ENCODE results near the gene APEH. TPM values are rescaled to one million over a fixed set of nuclear protein-coding genes. Genes with fewer than 3 reads are reported as not detected.

The APEH gene
- total RNA-seq, 1 donor from 2014 or later = 141 TPM

DNA sequence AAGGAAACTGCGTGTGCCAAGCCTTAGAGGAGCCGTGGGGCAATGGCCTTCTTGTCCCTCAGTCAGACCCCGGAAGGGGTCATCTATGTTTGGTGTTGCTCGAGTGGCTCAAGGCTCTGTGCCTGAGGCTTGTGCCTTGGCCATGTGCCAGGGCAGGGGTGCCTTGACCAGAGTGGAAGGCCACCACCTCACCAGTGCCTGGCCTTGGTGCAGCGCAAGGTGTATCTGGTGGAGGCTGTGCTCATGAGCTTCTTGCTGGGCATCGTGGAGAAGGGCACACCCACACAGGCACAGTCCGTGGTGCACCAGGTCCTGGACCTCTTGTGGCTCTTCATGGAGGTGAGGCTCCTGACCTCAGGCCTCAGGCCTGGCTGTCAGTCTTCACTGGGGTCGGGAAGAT is 25.9 kb downstream of the APEH start:
- Mint-ChIP-seq H3K4me3 (no peak overlapping the region), H3K27me3 (no peaks in the 10 kb centered on the region), H3K27ac (no peak overlapping the region), H3K9me3 (no peaks in the 10 kb centered on the region), H3K36me3 (no peaks in the 10 kb centered on the region), H3K4me1 (ENCODE audit: unreplicated experiment) (no peaks in the 10 kb centered on the region)
- DNase-seq (ENCODE audit: extremely low spot score, unreplicated experiment) = no peak
- TF ChIP-seq CTCF (conservative IDR thresholded peaks at IDR 0.05) = no peak

DNA sequence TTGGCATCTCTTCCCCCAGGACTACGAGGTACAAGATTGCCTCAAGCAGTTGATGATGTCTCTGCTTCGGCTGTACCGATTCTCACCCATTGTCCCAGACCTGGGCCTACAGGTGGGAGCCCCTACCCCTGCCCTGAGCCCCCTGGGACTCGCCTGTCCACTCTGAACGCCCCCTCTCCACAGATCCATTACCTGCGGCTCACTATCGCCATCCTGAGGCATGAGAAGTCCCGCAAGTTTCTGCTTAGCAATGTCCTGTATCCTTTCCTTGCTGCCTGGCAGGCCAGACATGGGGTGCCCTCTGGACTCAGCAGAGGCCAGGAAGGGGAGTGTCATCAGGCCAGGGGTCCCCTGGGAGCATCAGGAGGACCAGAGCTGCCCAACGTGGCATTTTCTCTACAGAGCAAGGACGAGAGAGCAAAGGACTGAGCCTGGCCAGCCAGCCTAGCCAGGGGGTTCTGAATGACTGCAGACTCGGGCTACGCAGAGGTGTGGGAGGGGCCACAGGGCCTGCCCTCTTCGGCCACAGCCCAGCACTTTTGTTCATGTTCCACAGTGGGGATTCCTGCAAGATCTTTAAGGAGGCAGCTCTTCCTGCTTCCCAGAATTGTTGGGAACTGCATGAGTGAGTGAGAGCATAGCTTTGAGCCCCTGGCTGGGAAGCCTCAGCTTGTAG is 26.4 kb downstream of the APEH start:
- no peak for TF ChIP-seq CTCF (conservative IDR thresholded peaks at IDR 0.05)
- H3K9me3 Mint-ChIP-seq = no peaks in the 10 kb centered on the region
- no peaks in the 10 kb centered on the region for H3K4me1 Mint-ChIP-seq (ENCODE audit: unreplicated experiment)
- no peak overlapping the region for H3K27ac Mint-ChIP-seq
- H3K4me3 Mint-ChIP-seq = no peak overlapping the region
- no peaks in the 10 kb centered on the region for H3K27me3 Mint-ChIP-seq
- no peaks in the 10 kb centered on the region for H3K36me3 Mint-ChIP-seq
- no peak for DNase-seq (ENCODE audit: extremely low spot score, unreplicated experiment)

GRCh38 chr3:49701388-49702077 is 27.4 kb downstream of the APEH start:
- DNase-seq (ENCODE audit: extremely low spot score, unreplicated experiment) = no peak
- H3K4me1 Mint-ChIP-seq (ENCODE audit: unreplicated experiment) = no peaks in the 10 kb centered on the region
- no peak overlapping the region for H3K4me3 Mint-ChIP-seq
- no peaks in the 10 kb centered on the region for H3K36me3 Mint-ChIP-seq
- H3K27me3 Mint-ChIP-seq = no peaks in the 10 kb centered on the region
- H3K27ac Mint-ChIP-seq = no peak overlapping the region
- TF ChIP-seq CTCF (conservative IDR thresholded peaks at IDR 0.05) = peak; percentile 57
- H3K9me3 Mint-ChIP-seq = no peaks in the 10 kb centered on the region

DNA sequence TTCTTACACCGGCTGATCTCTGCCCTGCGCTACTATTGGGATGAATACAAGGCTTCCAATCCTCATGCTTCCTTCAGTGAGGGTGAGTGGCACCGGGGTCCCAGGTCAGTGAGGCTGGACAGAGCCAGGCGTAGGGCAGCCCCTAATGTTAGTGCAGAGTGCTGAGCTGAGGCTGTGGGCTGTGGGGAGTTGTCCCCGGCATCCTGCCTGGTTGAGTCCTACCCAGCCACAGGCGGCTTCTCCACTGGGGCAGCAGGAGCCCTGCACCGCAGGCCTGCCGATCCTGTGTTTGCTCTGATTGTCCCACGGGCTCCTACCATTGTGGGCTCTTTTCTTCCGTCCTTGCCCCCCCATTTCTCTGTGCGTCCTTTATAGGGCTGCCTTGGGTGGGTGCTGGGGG is 28.5 kb downstream of the APEH start:
- no peak overlapping the region for H3K27ac Mint-ChIP-seq
- H3K4me1 Mint-ChIP-seq (ENCODE audit: unreplicated experiment) = no peaks in the 10 kb centered on the region
- no peak for TF ChIP-seq CTCF (conservative IDR thresholded peaks at IDR 0.05)
- H3K9me3 Mint-ChIP-seq = no peaks in the 10 kb centered on the region
- no peak for DNase-seq (ENCODE audit: extremely low spot score, unreplicated experiment)
- H3K4me3 Mint-ChIP-seq = no peak overlapping the region
- H3K27me3 Mint-ChIP-seq = no peaks in the 10 kb centered on the region
- peaks cover 6% of the 10 kb centered on the region for H3K36me3 Mint-ChIP-seq

GRCh38 chr3:49703443-49703927 is 29.3 kb downstream of the APEH start:
- no peak overlapping the region for H3K27ac Mint-ChIP-seq
- H3K27me3 Mint-ChIP-seq = no peaks in the 10 kb centered on the region
- H3K36me3 Mint-ChIP-seq = peaks cover 6% of the 10 kb centered on the region
- H3K9me3 Mint-ChIP-seq = no peaks in the 10 kb centered on the region
- H3K4me1 Mint-ChIP-seq (ENCODE audit: unreplicated experiment) = no peaks in the 10 kb centered on the region
- peak; percentile 87 for TF ChIP-seq CTCF (conservative IDR thresholded peaks at IDR 0.05)
- DNase-seq (ENCODE audit: extremely low spot score, unreplicated experiment) = no peak
- no peak overlapping the region for H3K4me3 Mint-ChIP-seq

Data from type B pancreatic cell (in vitro differentiated cells).